ENCODE measurements around the gene RABGEF1.
A peak's percentile ranks its signal among the peaks of the same experiment; 100 is the strongest.

Gene RABGEF1

GRCh38 chr7:66837007-66837406, 96.5 kb downstream of the RABGEF1 start:
- Histone ChIP-seq H3K4me2 (ENCODE audit: low read length) (no peak overlapping the region), H3K27me3 (ENCODE audit: low read depth, low read length) (no peaks in the 10 kb centered on the region), H4K20me1 (ENCODE audit: insufficient read depth, low read length) (no peaks in the 10 kb centered on the region), H3K9me3 (ENCODE audit: insufficient read depth, low read length) (no peaks in the 10 kb centered on the region), H3K4me3 (ENCODE audit: low read length) (no peak overlapping the region), H3K79me2 (ENCODE audit: low read length) (no peaks in the 10 kb centered on the region), H3K9ac (ENCODE audit: low read length) (no peak overlapping the region), H2AFZ (ENCODE audit: low read depth, low read length) (0 out of 2 replicates have a peak overlapping the region, but pooled peaks have one; percentile 54), H3K27ac (ENCODE audit: low read length) (no peak overlapping the region), H3K4me1 (ENCODE audit: low read length) (no peaks in the 10 kb centered on the region), H3K36me3 (replicated peaks; ENCODE audit: low read depth, low read length) (no peaks in the 10 kb centered on the region)
- TF ChIP-seq EZH2phosphoT487 (IDR thresholded peaks at IDR 0.05; ENCODE audit: low read depth) (no peak), CTCF (IDR thresholded peaks at IDR 0.05; ENCODE audit: low read depth, low read length) (peak; percentile 66)

GRCh38 chr7:66837661-66838060, 97.1 kb downstream of the RABGEF1 start:
- Histone ChIP-seq H3K9me3 (ENCODE audit: insufficient read depth, low read length) (no peaks in the 10 kb centered on the region), H3K79me2 (ENCODE audit: low read length) (no peaks in the 10 kb centered on the region), H3K4me1 (ENCODE audit: low read length) (no peaks in the 10 kb centered on the region), H3K36me3 (replicated peaks; ENCODE audit: low read depth, low read length) (no peaks in the 10 kb centered on the region), H4K20me1 (ENCODE audit: insufficient read depth, low read length) (no peaks in the 10 kb centered on the region), H3K4me3 (ENCODE audit: low read length) (no peak overlapping the region), H3K9ac (ENCODE audit: low read length) (no peak overlapping the region), H3K27me3 (ENCODE audit: low read depth, low read length) (no peaks in the 10 kb centered on the region), H3K27ac (ENCODE audit: low read length) (no peak overlapping the region), H2AFZ (ENCODE audit: low read depth, low read length) (0 out of 2 replicates have a peak overlapping the region, but pooled peaks have one; percentile 54), H3K4me2 (ENCODE audit: low read length) (no peak overlapping the region)
- TF ChIP-seq CTCF (IDR thresholded peaks at IDR 0.05; ENCODE audit: low read depth, low read length) (no peak), EZH2phosphoT487 (IDR thresholded peaks at IDR 0.05; ENCODE audit: low read depth) (no peak)

GRCh38 chr7:66839814-66840213, 99.3 kb downstream of the RABGEF1 start:
- TF ChIP-seq CTCF (IDR thresholded peaks at IDR 0.05; ENCODE audit: low read depth, low read length) (no peak), EZH2phosphoT487 (IDR thresholded peaks at IDR 0.05; ENCODE audit: low read depth) (no peak)
- Histone ChIP-seq H3K4me1 (ENCODE audit: low read length) (peaks cover 11% of the 10 kb centered on the region), H2AFZ (ENCODE audit: low read depth, low read length) (no peak overlapping the region), H3K36me3 (replicated peaks; ENCODE audit: low read depth, low read length) (no peaks in the 10 kb centered on the region), H3K79me2 (ENCODE audit: low read length) (peaks cover 10% of the 10 kb centered on the region; the same call in 1 of the 2 replicates), H3K27ac (ENCODE audit: low read length) (no peak overlapping the region), H3K9me3 (ENCODE audit: insufficient read depth, low read length) (no peaks in the 10 kb centered on the region), H4K20me1 (ENCODE audit: insufficient read depth, low read length) (no peaks in the 10 kb centered on the region), H3K27me3 (ENCODE audit: low read depth, low read length) (no peaks in the 10 kb centered on the region), H3K9ac (ENCODE audit: low read length) (no peak overlapping the region), H3K4me3 (ENCODE audit: low read length) (no peak overlapping the region), H3K4me2 (ENCODE audit: low read length) (no peak overlapping the region)

GRCh38 chr7:66840316-66840715, 99.8 kb downstream of the RABGEF1 start:
- Histone ChIP-seq H3K4me1 (ENCODE audit: low read length) (peaks cover 11% of the 10 kb centered on the region), H3K36me3 (replicated peaks; ENCODE audit: low read depth, low read length) (no peaks in the 10 kb centered on the region), H3K27me3 (ENCODE audit: low read depth, low read length) (no peaks in the 10 kb centered on the region), H3K79me2 (ENCODE audit: low read length) (peaks cover 14% of the 10 kb centered on the region), H3K9ac (ENCODE audit: low read length) (no peak overlapping the region), H3K27ac (ENCODE audit: low read length) (no peak overlapping the region), H4K20me1 (ENCODE audit: insufficient read depth, low read length) (no peaks in the 10 kb centered on the region), H3K9me3 (ENCODE audit: insufficient read depth, low read length) (no peaks in the 10 kb centered on the region), H2AFZ (ENCODE audit: low read depth, low read length) (no peak overlapping the region), H3K4me2 (ENCODE audit: low read length) (no peak overlapping the region), H3K4me3 (ENCODE audit: low read length) (no peak overlapping the region)
- TF ChIP-seq EZH2phosphoT487 (IDR thresholded peaks at IDR 0.05; ENCODE audit: low read depth), result no peak
- no peak for TF ChIP-seq CTCF (IDR thresholded peaks at IDR 0.05; ENCODE audit: low read depth, low read length)
